Naive thymus-derived CD8-positive, alpha-beta T cell (primary cell): Measurements from ENCODE around the gene PLA2G4B. TPM values are rescaled to one million over a fixed set of nuclear protein-coding genes. Genes with fewer than 3 reads are reported as not detected.

ENCODE experiments used
- ATAC-seq, 2 donors: fragments of 150-1000 bp; cut with Tn5 transposase in 1 of 2; sonication (Bioruptor Pico), chemical (Tn5 transposase) in 1 of 2; 1 replicate in 1 of 2; 2 replicates in 1 of 2; pipeline ENCODE4 v1.10.0; 2021; ENCODE audit warnings: mild to moderate bottlenecking in 2 of 2, moderate library complexity in 2 of 2
- POLR2A ChIA-PET: fragments of 350-600 bp; sonication (Branson Sonifier 250); formaldehyde crosslinking; loops from one replicate; lab custom pipeline; 2021; ENCODE audit warnings: antibody characterized with exemption; lab: Charles Lee
- DNase-seq, 10 donors: peaks; one replicate each; pipeline versions ENCODE4 v3.0.0 to v3.0.0-alpha.2; 2020 to 2022
- H3K27ac Mint-ChIP-seq, 10 donors: one replicate each; pipeline ENCODE4 v1.8.0; 2020 to 2022; ENCODE audit warnings: mild to moderate bottlenecking in 10 of 10, mixed read lengths in 10 of 10, moderate library complexity in 4 of 10, inconsistent platforms in 1 of 10
- H3K27me3 Mint-ChIP-seq, 5 donors: one replicate each; pipeline ENCODE4 v1.8.0; 2021 to 2022; ENCODE audit warnings: mixed read lengths in 5 of 5
- H3K36me3 Mint-ChIP-seq, 3 donors: one replicate each; pipeline ENCODE4 v1.8.0; 2020 to 2022; ENCODE audit warnings: mixed read lengths in 3 of 3, mild to moderate bottlenecking in 2 of 3, inconsistent platforms in 1 of 3
- H3K4me1 Mint-ChIP-seq, 4 donors: one replicate each; pipeline ENCODE4 v1.8.0; 2021 to 2022; ENCODE audit warnings: mixed read lengths in 4 of 4
- H3K4me3 Mint-ChIP-seq, 10 donors: one replicate each; pipeline ENCODE4 v1.8.0; 2020 to 2022; ENCODE audit warnings: mild to moderate bottlenecking in 10 of 10, mixed read lengths in 10 of 10, moderate library complexity in 6 of 10, inconsistent platforms in 1 of 10
- H3K9me3 Mint-ChIP-seq, 9 donors: one replicate each; pipeline ENCODE4 v1.8.0; 2020 to 2022; ENCODE audit warnings: mixed read lengths in 9 of 9, mild to moderate bottlenecking in 3 of 9, inconsistent platforms in 1 of 9, moderate library complexity in 1 of 9
- polyA plus RNA-seq, 3 donors: library from polyadenylated mRNA; unstranded; fragments of 300-500 nt; fragmentation: Illumina TruSeq; gene quantifications; one replicate each; pipeline ENCODE4 v1.2.3, GENCODE V29; 2021
- total RNA-seq, 8 experiments: library from RNA in 2 of 8; stranded (reverse) in 2 of 8; gene quantifications; one replicate each; pipeline ENCODE4 v1.2.3 and lab custom pipeline; 2021 to 2026

The PLA2G4B gene
- total and polyA plus RNA-seq, 5 experiments from 2014 or later: 0.82 to 64.9 (median 2.9) TPM

GRCh38 chr15:41798607-41799487 is 39.8 kb upstream of the PLA2G4B start:
- Mint-ChIP-seq H3K9me3 (no peaks in the 10 kb centered on the region), H3K4me3 (no peak overlapping the region), H3K36me3 (peaks cover 0 to 30% (median 7%) of the 10 kb centered on the region in 3 donors), H3K27ac (peak overlapping the region in 1 of 10 donors; percentile 4), H3K27me3 (no peaks in the 10 kb centered on the region), H3K4me1 (peaks cover 14 to 24% (median 19%) of the 10 kb centered on the region in 4 donors)
- POLR2A ChIA-PET: no interaction called here
- ATAC-seq (no peak), DNase-seq (no peak)

GRCh38 chr15:41799488-41799805 is 39.2 kb upstream of the PLA2G4B start:
- H3K27ac Mint-ChIP-seq: no peak overlapping the region
- H3K27me3 Mint-ChIP-seq: no peaks in the 10 kb centered on the region
- H3K9me3 Mint-ChIP-seq: no peaks in the 10 kb centered on the region
- POLR2A ChIA-PET: no interaction called here
- ATAC-seq (no peak), DNase-seq (no peak)
- peaks cover 14 to 27% (median 22%) of the 10 kb centered on the region in 4 donors for H3K4me1 Mint-ChIP-seq
- H3K4me3 Mint-ChIP-seq: no peak overlapping the region
- peaks cover 0 to 31% (median 7%) of the 10 kb centered on the region in 3 donors for H3K36me3 Mint-ChIP-seq

GRCh38 chr15:41801185-41801584 is 37.5 kb upstream of the PLA2G4B start:
- no peaks in the 10 kb centered on the region for H3K9me3 Mint-ChIP-seq
- no peak for ATAC-seq
- peaks cover 11 to 32% (median 14%) of the 10 kb centered on the region in 4 donors for H3K4me1 Mint-ChIP-seq
- DNase-seq: no peak
- H3K36me3 Mint-ChIP-seq: peaks cover 0 to 35% (median 7%) of the 10 kb centered on the region in 3 donors
- H3K27ac Mint-ChIP-seq: peak overlapping the region in 2 of 10 donors; percentile 5 to 7
- POLR2A ChIA-PET: interaction anchor here (1.1 kb wide), 1 partner anchor 12 kb away, joined by 3 read pairs; no protein-coding TSS in a partner anchor
- H3K4me3 Mint-ChIP-seq: no peak overlapping the region
- no peaks in the 10 kb centered on the region for H3K27me3 Mint-ChIP-seq

- Mint-ChIP-seq H3K4me3 (no peak overlapping the region), H3K9me3 (no peaks in the 10 kb centered on the region), H3K27me3 (no peaks in the 10 kb centered on the region), H3K36me3 (peaks cover 0 to 35% (median 7%) of the 10 kb centered on the region in 3 donors), H3K27ac (no peak overlapping the region), H3K4me1 (peaks cover 8 to 26% (median 10%) of the 10 kb centered on the region in 4 donors)
- DNase-seq (no peak), ATAC-seq (no peak)
- POLR2A ChIA-PET: interaction anchor here (1.1 kb wide), 1 partner anchor 11 kb away, joined by 3 read pairs; no protein-coding TSS in a partner anchor
Measured at GRCh38 chr15:41801850-41802455, 36.7 kb upstream of the PLA2G4B start.

- DNase-seq (no peak), ATAC-seq (no peak)
- Mint-ChIP-seq H3K27ac (peak overlapping the region; percentile 58 to 95 (median 84)), H3K9me3 (no peaks in the 10 kb centered on the region), H3K4me3 (no peak overlapping the region), H3K4me1 (peaks cover 6 to 20% (median 12%) of the 10 kb centered on the region in 4 donors), H3K36me3 (peaks cover 0 to 34% (median 7%) of the 10 kb centered on the region in 3 donors), H3K27me3 (no peaks in the 10 kb centered on the region)
- POLR2A ChIA-PET: no interaction called here
Measured at GRCh38 chr15:41804361-41804760, 34.3 kb upstream of the PLA2G4B start.

GRCh38 chr15:41804916-41805666 is 33.6 kb upstream of the PLA2G4B start:
- H3K4me1 Mint-ChIP-seq: peaks cover 10 to 27% (median 17%) of the 10 kb centered on the region in 4 donors
- H3K4me3 Mint-ChIP-seq: peak overlapping the region in 2 of 10 donors; percentile 56 to 69
- POLR2A ChIA-PET: no interaction called here
- DNase-seq: no peak
- no peaks in the 10 kb centered on the region for H3K27me3 Mint-ChIP-seq
- H3K27ac Mint-ChIP-seq: peak overlapping the region; percentile 66 to 95 (median 85)
- H3K36me3 Mint-ChIP-seq: peaks cover 0 to 27% (median 4%) of the 10 kb centered on the region in 3 donors
- no peaks in the 10 kb centered on the region for H3K9me3 Mint-ChIP-seq
- ATAC-seq: peak in 1 of 2 donors; percentile 43

- Mint-ChIP-seq H3K4me3 (no peak overlapping the region), H3K27ac (peak overlapping the region in 6 of 10 donors; percentile 15 to 72 (median 46)), H3K36me3 (peaks cover 0 to 21% (median 0%) of the 10 kb centered on the region in 3 donors), H3K9me3 (no peaks in the 10 kb centered on the region), H3K4me1 (peaks cover 13 to 31% (median 18%) of the 10 kb centered on the region in 4 donors), H3K27me3 (no peaks in the 10 kb centered on the region)
- POLR2A ChIA-PET: no interaction called here
- DNase-seq (no peak), ATAC-seq (no peak)
Measured at GRCh38 chr15:41805711-41806110, 32.9 kb upstream of the PLA2G4B start.

- Mint-ChIP-seq H3K4me3 (no peak overlapping the region), H3K36me3 (peaks cover 0 to 12% (median 0%) of the 10 kb centered on the region in 3 donors), H3K27me3 (no peaks in the 10 kb centered on the region), H3K27ac (peak overlapping the region in 3 of 10 donors; percentile 0 to 35 (median 15)), H3K9me3 (no peaks in the 10 kb centered on the region), H3K4me1 (peaks cover 14 to 39% (median 24%) of the 10 kb centered on the region in 4 donors)
- POLR2A ChIA-PET: no interaction called here
- DNase-seq (no peak), ATAC-seq (no peak)
Measured at GRCh38 chr15:41806291-41807181, 32.1 kb upstream of the PLA2G4B start.

GRCh38 chr15:41809121-41809520 is 29.5 kb upstream of the PLA2G4B start:
- DNase-seq (no peak), ATAC-seq (no peak)
- Mint-ChIP-seq H3K9me3 (no peaks in the 10 kb centered on the region), H3K27me3 (no peaks in the 10 kb centered on the region), H3K4me1 (peaks cover 15 to 39% (median 27%) of the 10 kb centered on the region in 4 donors), H3K36me3 (peaks cover 0 to 16% (median 3%) of the 10 kb centered on the region in 3 donors), H3K4me3 (peak overlapping the region in 1 of 10 donors; percentile 8), H3K27ac (peak overlapping the region in 2 of 10 donors; percentile 22 to 52)
- POLR2A ChIA-PET: interaction anchor here (4.5 kb wide), 1 partner anchor 35 kb away, joined by 37 read pairs; the partner anchor contains the start of gene MAPKBP1

- no peaks in the 10 kb centered on the region for H3K9me3 Mint-ChIP-seq
- H3K27ac Mint-ChIP-seq: peak overlapping the region in 4 of 10 donors; percentile 26 to 85 (median 62)
Measured at GRCh38 chr15:41809526-41810220, 29.0 kb upstream of the PLA2G4B start.

More at GRCh38 chr15:41809526-41810220, 29.0 kb upstream of the PLA2G4B start:
- Mint-ChIP-seq H3K36me3 (peaks cover 0 to 18% (median 3%) of the 10 kb centered on the region in 3 donors), H3K27me3 (no peaks in the 10 kb centered on the region), H3K4me3 (no peak overlapping the region), H3K4me1 (peaks cover 12 to 33% (median 24%) of the 10 kb centered on the region in 4 donors)
- POLR2A ChIA-PET: interaction anchor here (0.7 to 4.5 kb wide), 3 partner anchors 36 to 126 kb away, joined by 3 to 37 read pairs (median 6); partner anchors contain the start of gene MAPKBP1
- ATAC-seq (peak in 1 of 2 donors; percentile 51), DNase-seq (peak in 1 of 10 donors; percentile 33)
